Erythroblast (primary cell): ENCODE results near the gene NR1I3.

ENCODE experiments used
- GATA1 ChIP-seq: IDR thresholded peaks from 2 replicates; pipeline ENCODE4 v1.6.1; 2011; ENCODE audit warnings: low read depth, mild to moderate bottlenecking, control low read depth, low read length, moderate library complexity
- POLR2A ChIP-seq: IDR thresholded peaks from 2 replicates; pipeline ENCODE4 v1.6.1; 2011; ENCODE audit warnings: mild to moderate bottlenecking, low read length

GRCh38 chr1:161225534-161226319, 12.3 kb downstream of the NR1I3 start, which contains the start of gene TOMM40L:
- peak; percentile 49 for TF ChIP-seq POLR2A
- TF ChIP-seq GATA1 = no peak
